Adipose tissue (tissue), 3 donors: Measurements from ENCODE around the gene KCTD20. TPM values are rescaled to one million over a fixed set of nuclear protein-coding genes. Genes with fewer than 3 reads are reported as not detected.
"Not testable (repeated sequence)": the region's sequence is repeated elsewhere in the genome, so short reads cannot be mapped to it uniquely, and the experiment has no call there.

Experiments used
- H3K27ac ChIP-seq: one replicate; pipeline ENCODE4 v1.5.1; 2013; ENCODE audit warnings: low read depth, low read length
- WGBS, 3 donors: extraction: QIAGEN DNeasy Blood & Tissue Kit; methylation state at CpG; one replicate each; pipeline ENCODE4 v1.1.7; 2013; 5-methylcytosine and 5-hydroxymethylcytosine counted together
- polyA plus RNA-seq, 3 donors: library from polyadenylated mRNA; stranded (reverse); fragments of 200-250 nt; gene quantifications; one replicate each; pipeline ENCODE4 v1.2.3, GENCODE V29; 2013
- donor health status: healthy with polysubstance abuse.
- donor health status: Bipolar disorder and iron deficiency.
- donor health status: healthy.

The KCTD20 gene
- 10 to 100 TPM in 2 of 3 donors, 1 to 10 TPM in 1; 8.5 to 52.6 (median 43.8) TPM for polyA plus RNA-seq

GRCh38 chr6:36442671-36443470 lies at the start of gene KCTD20, which contains the start of gene PXT1:
KCTD20 (plus strand) TSS chr6:36443000; CDS start chr6:36470098, 27,098 bp downstream.
PXT1 (minus strand) TSS chr6:36442854; CDS start chr6:36426082, 16,772 bp downstream.
- WGBS, 3 donors: 0 to 1% (median 0%) methylated on average over 66 to 91 of the region's 91 CpGs
- H3K27ac ChIP-seq: peak within 1 kb of the TSS; percentile 83

- 71 to 88% (median 85%) methylated on average over 1 of the region's 1 CpG for WGBS, 3 donors
Measured at GRCh38 chr6:36399970-36400369, 42.8 kb upstream of the KCTD20 start.

DNA sequence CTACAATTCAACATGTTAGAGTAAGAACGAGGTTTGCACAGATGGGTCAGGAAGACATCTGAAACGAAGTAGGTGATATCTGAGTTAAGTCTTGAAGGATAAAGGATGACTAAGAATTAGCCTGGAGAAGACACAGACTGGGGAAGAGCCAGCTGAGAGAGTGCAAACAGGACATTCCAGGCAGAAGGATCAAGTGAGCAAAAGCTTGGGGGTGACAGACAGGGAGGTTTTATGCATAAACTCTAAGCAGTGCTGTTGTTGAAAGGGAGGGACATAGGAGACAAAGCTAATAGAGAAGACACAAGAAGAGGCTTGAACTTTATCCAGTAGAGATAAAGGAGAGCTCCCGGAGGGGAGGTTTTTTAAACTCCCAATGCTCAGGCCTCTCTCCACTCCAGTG lies 40.3 kb upstream of the KCTD20 start:
- 73 to 79% (median 79%) methylated on average over 3 of the region's 3 CpGs for WGBS, 3 donors
- no peak overlapping the region for H3K27ac ChIP-seq

More at GRCh38 chr6:36399970-36400369, 42.8 kb upstream of the KCTD20 start:
- H3K27ac ChIP-seq: no peak overlapping the region

DNA sequence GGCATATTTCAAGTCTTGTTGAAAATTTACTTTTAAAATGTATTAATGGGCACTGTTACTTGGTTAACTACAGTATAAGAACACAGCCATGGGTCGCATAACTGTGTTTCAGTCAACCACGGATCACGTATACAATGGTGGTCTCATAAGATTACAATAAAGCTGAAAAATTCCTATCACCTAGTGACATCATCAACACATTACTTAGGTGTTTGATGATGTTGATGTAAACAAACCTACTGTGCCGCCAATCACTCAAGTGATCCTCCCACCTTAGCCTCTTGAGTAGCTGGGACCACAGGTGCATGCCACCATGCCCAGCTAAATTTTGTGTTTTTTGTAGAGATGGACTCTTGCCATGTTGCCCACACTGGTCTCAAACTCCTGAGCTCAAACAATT lies 38.6 kb upstream of the KCTD20 start:
- WGBS, 3 donors: 90 to 98% (median 95%) methylated on average over 4 of the region's 4 CpGs

GRCh38 chr6:36409718-36410117 lies 33.1 kb upstream of the KCTD20 start:
- not testable (repeated sequence) for H3K27ac ChIP-seq
- 61 to 85% (median 72%) methylated on average over 4 to 5 of the region's 5 CpGs for WGBS, 3 donors

More for the DNA sequence above, 38.6 kb upstream of the KCTD20 start:
- no peak overlapping the region for H3K27ac ChIP-seq

GRCh38 chr6:36413489-36414480 lies 29.0 kb upstream of the KCTD20 start:
- H3K27ac ChIP-seq: no peak overlapping the region
- WGBS, 3 donors: 90 to 93% (median 93%) methylated on average over 4 of the region's 4 CpGs

- no peak overlapping the region for H3K27ac ChIP-seq
- 12 to 57% (median 46%) methylated on average over 1 of the region's 1 CpG for WGBS, 3 donors
Measured at GRCh38 chr6:36414481-36414880, 28.3 kb upstream of the KCTD20 start.

DNA sequence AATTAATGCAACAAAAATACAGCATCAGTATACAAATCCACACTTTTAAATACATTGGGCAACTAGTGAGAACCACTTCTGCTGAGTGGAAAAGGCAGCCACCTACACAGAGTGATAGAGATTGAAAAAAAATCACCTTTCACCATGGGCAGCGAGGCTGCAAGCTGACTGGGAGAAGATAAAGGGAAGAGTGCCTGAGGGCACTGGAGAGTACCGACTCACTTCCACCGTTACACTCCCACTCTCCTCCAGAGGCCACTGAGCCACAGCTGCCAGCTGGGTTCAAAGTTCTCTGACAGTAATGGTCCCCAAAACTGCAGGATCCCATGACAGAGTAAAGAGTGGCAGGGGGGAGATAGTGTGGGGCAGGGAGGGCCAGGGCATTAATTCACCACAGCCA lies 24.2 kb upstream of the KCTD20 start:
- no peak overlapping the region for H3K27ac ChIP-seq
- 78 to 90% (median 86%) methylated on average over 3 of the region's 3 CpGs for WGBS, 3 donors

DNA sequence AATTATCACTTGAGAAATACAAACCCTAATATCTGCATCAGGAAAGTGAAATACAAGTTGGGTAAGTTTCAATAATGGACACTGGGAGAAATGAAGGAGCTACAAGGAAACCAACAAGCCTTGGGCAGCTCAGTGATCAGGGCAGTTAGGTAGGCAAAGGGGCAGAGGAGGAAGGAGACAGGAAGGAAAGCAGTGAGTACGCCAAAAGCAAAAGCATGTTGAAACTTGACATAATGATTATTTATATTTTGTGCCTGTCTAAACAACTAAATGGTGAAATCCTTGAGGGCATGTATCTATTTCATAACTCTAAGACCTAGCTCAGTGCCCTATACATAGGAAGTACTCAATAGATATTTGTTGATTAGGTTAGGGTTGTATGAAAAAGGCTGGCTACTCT lies 23.5 kb upstream of the KCTD20 start:
- WGBS, 3 donors: 41 to 83% (median 64%) methylated on average over 1 of the region's 1 CpG
- no peak overlapping the region for H3K27ac ChIP-seq

DNA sequence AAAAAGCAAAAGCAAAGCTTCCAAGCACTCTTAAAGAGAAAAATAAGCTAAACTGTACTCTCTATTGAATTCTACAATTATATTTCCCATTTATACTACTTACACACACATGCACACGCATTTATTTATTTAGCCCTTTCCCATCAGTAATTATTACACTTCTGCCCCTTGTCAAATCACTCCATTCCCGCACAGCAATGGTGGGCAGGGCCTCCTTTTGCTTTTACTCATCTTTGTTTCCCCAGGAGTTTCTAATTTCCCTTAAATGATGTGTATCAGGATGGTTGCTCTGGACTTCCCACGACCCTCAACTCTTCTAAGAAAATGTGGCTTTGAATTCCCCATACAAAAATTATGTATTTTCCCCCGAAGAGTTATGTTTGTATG lies 20.1 kb upstream of the KCTD20 start:
- 13 to 19% (median 18%) methylated on average over 4 of the region's 4 CpGs for WGBS, 3 donors
- H3K27ac ChIP-seq: no peak overlapping the region

- H3K27ac ChIP-seq: no peak overlapping the region
- 0 to 1% (median 1%) methylated on average over 51 of the region's 51 CpGs for WGBS, 3 donors
Measured at GRCh38 chr6:36423101-36423824, 19.5 kb upstream of the KCTD20 start.

DNA sequence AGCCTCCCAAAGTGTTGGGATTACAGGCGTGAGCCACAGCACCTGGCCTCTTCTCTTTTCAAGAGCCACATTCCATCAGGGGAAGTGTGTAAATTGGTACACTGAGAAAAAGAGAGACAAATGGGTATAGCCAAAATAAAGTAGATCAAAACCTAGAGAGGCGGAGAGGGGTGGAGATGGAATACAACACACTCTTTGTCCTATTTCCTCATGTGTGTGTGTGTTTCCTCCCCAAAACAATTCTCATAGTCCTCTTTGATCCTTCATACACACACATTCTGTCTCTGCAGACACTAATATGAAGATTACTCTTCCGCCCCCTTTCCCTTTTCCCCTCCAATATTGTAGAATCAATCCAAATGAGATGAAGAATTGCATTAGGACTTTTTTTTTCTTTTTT lies 16.2 kb upstream of the KCTD20 start:
- H3K27ac ChIP-seq: no peak overlapping the region
- 89 to 95% (median 90%) methylated on average over 3 of the region's 3 CpGs for WGBS, 3 donors

DNA sequence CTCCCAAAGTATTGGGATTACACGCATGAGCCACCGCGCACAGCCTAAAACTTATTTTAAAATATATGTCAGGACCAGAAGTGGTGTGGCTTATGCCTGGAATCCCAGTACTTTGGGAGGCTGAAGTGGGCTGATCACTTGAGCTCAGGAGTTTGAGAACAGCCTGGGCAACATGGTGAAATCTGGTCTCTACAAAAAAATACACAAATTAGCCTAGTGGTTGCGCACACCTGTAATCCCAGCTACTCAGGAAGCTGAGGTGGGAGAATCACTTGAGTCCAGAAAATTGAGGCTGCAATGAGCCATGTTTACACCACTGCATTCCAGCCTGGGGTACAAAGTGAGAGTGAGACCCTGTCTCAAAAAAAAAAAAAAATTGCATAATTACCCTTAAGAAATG lies 13.9 kb upstream of the KCTD20 start:
- H3K27ac ChIP-seq: no peak overlapping the region
- 48 to 97% (median 68%) methylated on average over 4 of the region's 4 CpGs for WGBS, 3 donors

DNA sequence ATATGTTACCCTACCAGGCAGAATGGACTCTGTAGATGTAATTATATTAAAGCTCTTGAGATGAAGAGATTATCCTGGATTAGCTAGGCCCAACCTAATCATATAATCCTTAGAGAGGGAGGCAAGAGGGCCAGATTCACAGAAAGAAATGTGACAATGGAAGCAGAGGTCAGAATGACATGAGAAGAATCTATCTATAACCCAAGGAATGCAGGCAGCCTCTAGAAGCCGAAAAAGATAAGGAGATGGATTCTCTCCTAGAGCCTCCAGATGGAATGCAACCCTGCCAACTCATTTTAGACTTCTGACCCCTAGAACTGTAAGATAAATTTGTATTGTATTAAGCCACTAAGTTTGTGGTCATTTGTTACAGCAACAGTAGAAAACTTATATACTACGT lies 12.4 kb upstream of the KCTD20 start:
- 72 to 87% (median 81%) methylated on average over 2 of the region's 2 CpGs for WGBS, 3 donors
- no peak overlapping the region for H3K27ac ChIP-seq

GRCh38 chr6:36431197-36431596 lies 11.6 kb upstream of the KCTD20 start:
- no peak overlapping the region for H3K27ac ChIP-seq
- 74 to 91% (median 88%) methylated on average over 4 of the region's 4 CpGs for WGBS, 3 donors

DNA sequence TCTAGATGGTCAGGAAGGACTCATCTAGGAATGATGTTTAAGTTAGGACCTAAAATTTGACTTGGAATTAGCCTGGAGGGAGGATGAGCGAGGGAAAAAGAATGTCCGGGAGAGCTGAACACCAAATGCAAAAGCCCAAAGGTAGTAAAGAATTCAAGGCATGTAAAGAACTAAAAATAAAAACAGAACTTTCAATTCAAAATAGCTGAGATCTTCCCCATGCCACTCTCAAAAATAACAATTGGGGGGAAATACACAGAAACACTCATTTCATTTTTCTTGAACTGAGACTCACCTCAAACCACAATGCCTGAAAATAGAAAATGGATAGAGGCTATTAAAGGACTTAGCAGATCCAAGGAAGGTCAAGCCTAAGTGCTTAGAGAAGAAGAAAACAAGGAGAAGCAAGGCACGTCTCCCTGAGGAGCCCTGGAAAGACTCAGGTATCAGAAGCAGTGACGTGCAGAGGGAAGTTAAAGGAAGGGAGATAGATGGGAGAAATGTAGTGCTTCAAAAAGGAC lies 10.6 kb upstream of the KCTD20 start:
- no peak overlapping the region for H3K27ac ChIP-seq
- 87 to 89% (median 88%) methylated on average over 4 of the region's 4 CpGs for WGBS, 3 donors

DNA sequence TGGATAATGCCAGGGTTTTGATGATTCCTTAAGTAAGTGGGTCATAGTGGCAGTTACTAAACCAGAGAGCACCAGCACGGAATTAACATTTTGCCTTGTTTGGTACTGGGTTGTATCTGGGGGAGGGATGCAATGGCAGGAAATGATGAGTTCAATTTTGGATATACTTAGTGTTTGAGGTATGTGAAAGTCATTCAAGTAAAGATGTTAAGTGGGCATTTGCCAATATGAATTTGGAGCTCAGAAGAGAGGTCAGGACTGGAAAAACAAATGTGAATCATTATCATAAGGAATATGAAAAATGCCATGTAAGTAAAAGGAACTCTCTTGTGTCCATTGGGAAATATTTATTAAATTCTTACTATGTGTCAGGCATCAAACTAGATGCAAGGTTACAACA lies 6.3 kb upstream of the KCTD20 start:
- H3K27ac ChIP-seq: no peak overlapping the region

DNA sequence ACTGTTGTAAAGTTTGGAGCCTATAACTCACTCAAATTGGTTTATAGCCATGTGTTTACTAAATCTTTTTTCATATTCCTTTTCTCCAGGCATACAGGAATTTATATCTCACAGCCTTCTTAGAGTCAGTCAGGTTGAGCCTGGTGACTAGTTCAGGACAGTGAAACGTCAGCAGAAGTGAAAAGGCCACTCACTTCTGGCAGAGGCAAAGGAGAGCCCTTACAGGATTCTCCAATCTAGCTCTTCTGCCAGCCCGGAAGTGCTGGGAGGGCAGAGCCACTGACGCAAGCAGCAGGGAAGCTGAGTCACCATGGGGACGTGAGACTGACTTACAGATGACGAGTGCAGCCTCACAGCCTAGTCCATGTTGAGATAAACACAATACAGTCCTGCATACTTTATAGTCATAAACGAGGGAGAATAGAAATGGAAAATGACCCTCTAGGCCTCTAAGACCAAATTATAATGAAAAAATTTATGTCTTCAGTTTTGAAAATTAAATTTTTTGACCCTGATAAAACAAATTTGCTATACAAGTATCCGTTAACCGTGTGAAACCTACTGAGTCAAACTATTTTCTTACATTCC lies 1.4 kb upstream of the KCTD20 start:
- H3K27ac ChIP-seq: no peak overlapping the region
- 22 to 34% (median 28%) methylated on average over 8 of the region's 8 CpGs for WGBS, 3 donors

More for the DNA sequence above, 6.3 kb upstream of the KCTD20 start:
- 76 to 91% (median 76%) methylated on average over 1 of the region's 1 CpG for WGBS, 3 donors
